ENCODE measurements around the gene RBM5.

RBM5 gene

DNA sequence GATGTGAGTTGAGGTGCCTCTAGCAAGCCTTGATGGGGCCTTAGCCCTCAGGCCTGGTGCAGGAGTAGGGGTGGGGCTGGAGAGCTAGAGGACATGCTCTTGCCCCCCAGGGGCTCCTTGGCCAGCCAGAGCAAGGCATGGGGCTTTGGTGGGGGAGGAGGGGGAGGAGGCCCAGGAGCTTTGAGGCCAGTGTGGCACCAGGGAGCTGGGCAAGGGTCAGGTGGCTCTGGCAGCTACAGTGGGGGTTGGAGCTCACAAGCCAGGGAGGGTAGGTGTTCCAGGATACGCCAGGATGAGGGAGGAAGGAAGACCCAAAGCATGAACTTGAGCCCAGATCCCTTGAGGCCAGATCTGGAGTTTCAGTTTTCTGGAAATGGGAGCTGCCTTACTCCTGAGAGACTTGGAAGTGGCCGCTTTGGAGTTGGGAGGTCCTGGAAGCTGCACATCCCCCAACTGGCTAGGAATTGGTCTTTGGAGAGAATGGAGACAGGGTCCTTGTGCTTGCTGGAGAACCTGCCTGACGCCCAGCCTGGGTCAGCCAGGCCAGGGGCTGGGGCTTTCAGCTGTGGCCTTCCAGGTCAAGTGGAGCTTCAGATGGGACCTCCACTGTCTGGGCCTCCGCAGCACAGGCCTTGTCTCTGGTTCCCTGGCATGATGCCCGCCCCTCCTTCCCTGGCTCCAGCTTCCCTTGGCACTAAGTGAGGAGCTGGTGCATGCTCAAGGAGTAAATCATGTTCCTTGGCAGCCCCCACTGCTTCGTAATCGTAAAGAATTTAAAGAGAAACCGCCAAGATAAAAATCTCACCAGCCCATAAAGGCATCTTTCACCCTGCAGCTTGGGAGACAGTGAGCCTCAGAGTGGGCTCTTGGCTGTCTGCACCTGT, 75.1 kb downstream of the RBM5 start:
- DNase-seq = no peak

DNA sequence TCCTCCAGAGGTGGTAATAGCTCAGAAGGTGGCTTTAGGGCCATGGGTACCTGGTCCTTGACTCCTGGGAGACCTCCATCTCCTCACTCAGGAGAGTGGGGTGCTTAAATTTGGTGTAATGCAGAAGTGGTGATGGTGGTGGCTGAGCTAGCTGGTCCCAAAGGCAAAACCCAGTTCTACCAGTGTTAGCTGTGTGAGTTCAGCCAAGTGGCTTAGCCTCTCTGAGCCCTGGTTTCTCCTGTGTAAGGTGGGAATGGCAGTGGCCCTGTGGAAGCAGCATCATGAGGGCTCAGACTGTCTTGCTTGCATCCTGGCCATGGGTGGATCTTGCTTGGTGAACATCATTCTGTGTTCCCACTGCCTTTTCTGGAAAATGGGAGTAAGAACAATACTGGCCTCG, 75.8 kb downstream of the RBM5 start:
- DNase-seq = no peak

GRCh38 chr3:50164984-50165909, 76.5 kb downstream of the RBM5 start:
- no peak for DNase-seq

DNA sequence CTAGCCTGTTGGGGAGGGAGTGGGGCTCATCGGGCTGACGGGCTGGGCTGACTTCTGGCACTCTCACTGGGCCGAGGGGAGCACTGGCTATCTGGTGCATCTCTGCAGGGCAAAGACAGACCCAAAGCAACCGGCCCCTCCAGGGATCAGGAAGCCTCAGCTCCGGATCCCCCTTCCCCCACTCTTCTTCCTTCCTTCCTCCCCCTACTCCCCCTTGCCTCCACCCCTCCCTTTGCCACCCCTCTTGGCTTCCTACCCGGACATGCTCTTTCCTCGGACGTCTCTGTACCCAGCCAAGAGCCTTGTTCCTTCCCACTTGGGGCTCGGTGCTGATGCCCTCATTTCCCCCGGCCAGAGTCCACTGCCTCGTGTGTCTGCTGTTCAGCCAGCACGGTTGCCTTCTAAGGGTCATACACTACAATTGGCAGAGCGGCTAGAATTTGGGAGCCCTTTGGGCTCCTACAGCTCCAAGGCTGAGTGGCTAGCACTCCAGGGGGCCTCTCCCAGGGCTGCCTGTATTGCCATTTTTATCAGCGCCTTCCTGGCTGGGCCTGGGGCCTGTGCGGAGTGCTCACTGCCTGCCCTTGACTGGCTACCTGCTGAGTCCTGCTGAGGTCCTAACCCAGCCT, 77.3 kb downstream of the RBM5 start:
- no peak for DNase-seq

GRCh38 chr3:50166620-50167019, 77.9 kb downstream of the RBM5 start:
- DNase-seq = no peak

- DNase-seq = no peak
Observed at GRCh38 chr3:50167069-50167840, 78.5 kb downstream of the RBM5 start.

- no peak for DNase-seq
Observed at GRCh38 chr3:50167841-50168209, 79.1 kb downstream of the RBM5 start.

- no peak for DNase-seq
Observed at GRCh38 chr3:50168388-50168787, 79.7 kb downstream of the RBM5 start.

Measured in DMS153 (cell line).